Activated CD8-positive, alpha-beta T cell treated with anti-CD3 and anti-CD28 coated beads for 36 hours (primary cell): ENCODE results near the gene EME1. TPM values are rescaled to one million over a fixed set of nuclear protein-coding genes. Genes with fewer than 3 reads are reported as not detected.

Experiments used
- ATAC-seq: fragments of 200-7000 bp; cut with Tn5 transposase; one replicate; pipeline ENCODE4 v1.10.0; 2021; ENCODE audit warnings: mild to moderate bottlenecking, moderate library complexity
- CTCF ChIA-PET: fragments of 350-600 bp; sonication (Branson Sonifier 250); formaldehyde crosslinking; loops from one replicate; lab custom pipeline; 2021; ENCODE audit warnings: antibody characterized with exemption; lab: Charles Lee
- POLR2A ChIA-PET: fragments of 350-600 bp; sonication (Branson Sonifier 250); formaldehyde crosslinking; loops from one replicate; lab custom pipeline; 2021; ENCODE audit warnings: antibody characterized with exemption; lab: Charles Lee
- DNase-seq: peaks from one replicate; pipeline ENCODE4 v3.0.0-alpha.2; 2020
- H3K27ac Mint-ChIP-seq: one replicate; pipeline ENCODE4 v1.8.0; 2021; ENCODE audit warnings: mild to moderate bottlenecking, mixed read lengths
- H3K27me3 Mint-ChIP-seq: one replicate; pipeline ENCODE4 v1.8.0; 2021; ENCODE audit warnings: mixed read lengths
- H3K36me3 Mint-ChIP-seq: one replicate; pipeline ENCODE4 v1.8.0; 2021; ENCODE audit warnings: low read depth, mixed read lengths
- H3K4me1 Mint-ChIP-seq: one replicate; pipeline ENCODE4 v1.8.0; 2021; ENCODE audit warnings: low read depth, mixed read lengths
- H3K4me3 Mint-ChIP-seq: one replicate; pipeline ENCODE4 v1.8.0; 2021; ENCODE audit warnings: mild to moderate bottlenecking, moderate library complexity, mixed read lengths
- H3K9me3 Mint-ChIP-seq: one replicate; pipeline ENCODE4 v1.8.0; 2021; ENCODE audit warnings: mixed read lengths
- intact Hi-C: fragments of 100-400 bp; cut with micrococcal nuclease; formaldehyde crosslinking; loops from one replicate; pipeline ENCODE4 v1.10.0; 2022
- total RNA-seq, 2 experiments: library from RNA; stranded (reverse); gene quantifications; one replicate each; pipeline ENCODE4 v1.2.3, GENCODE V29; 2021
- TF ChIP-seq, protein P1 (sequence below): fragments of 200-600 bp; IDR thresholded peaks from one replicate; pipeline ENCODE4 v1.8.0; 2022; ENCODE audit warnings: antibody characterized with exemption, mild to moderate bottlenecking

Gene EME1
- total RNA-seq, 2 experiments from 2014 or later: 48.0 to 48.6 TPM

- DNase-seq: no peak
- Mint-ChIP-seq H3K36me3 (peaks cover 63% of the 10 kb centered on the region), H3K4me1 (peaks cover 28% of the 10 kb centered on the region), H3K9me3 (no peaks in the 10 kb centered on the region), H3K27me3 (no peaks in the 10 kb centered on the region), H3K4me3 (no peak overlapping the region), H3K27ac (no peak overlapping the region)
- TF ChIP-seq, protein P1, sequence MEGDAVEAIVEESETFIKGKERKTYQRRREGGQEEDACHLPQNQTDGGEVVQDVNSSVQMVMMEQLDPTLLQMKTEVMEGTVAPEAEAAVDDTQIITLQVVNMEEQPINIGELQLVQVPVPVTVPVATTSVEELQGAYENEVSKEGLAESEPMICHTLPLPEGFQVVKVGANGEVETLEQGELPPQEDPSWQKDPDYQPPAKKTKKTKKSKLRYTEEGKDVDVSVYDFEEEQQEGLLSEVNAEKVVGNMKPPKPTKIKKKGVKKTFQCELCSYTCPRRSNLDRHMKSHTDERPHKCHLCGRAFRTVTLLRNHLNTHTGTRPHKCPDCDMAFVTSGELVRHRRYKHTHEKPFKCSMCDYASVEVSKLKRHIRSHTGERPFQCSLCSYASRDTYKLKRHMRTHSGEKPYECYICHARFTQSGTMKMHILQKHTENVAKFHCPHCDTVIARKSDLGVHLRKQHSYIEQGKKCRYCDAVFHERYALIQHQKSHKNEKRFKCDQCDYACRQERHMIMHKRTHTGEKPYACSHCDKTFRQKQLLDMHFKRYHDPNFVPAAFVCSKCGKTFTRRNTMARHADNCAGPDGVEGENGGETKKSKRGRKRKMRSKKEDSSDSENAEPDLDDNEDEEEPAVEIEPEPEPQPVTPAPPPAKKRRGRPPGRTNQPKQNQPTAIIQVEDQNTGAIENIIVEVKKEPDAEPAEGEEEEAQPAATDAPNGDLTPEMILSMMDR: no peak
- intact Hi-C loops: no loop called here
- ChIA-PET CTCF (interaction anchor here (5.4 kb wide), 1 partner anchor 31 kb away, joined by 23 read pairs; no protein-coding TSS in a partner anchor), POLR2A (interaction anchor here (0.6 to 1.5 kb wide), 4 partner anchors 11 to 46 kb away, joined by 3 to 5 read pairs (median 3); partner anchors contain the start of genes EME1, MRPL27 and XYLT2)
- no peak for ATAC-seq
Observed at GRCh38 chr17:50392621-50393020, 19.6 kb downstream of the EME1 start.

GRCh38 chr17:50393700-50394099 lies 20.7 kb downstream of the EME1 start:
- intact Hi-C loops: no loop called here
- POLR2A ChIA-PET: interaction anchor here (0.9 to 1.3 kb wide), 2 partner anchors 9 to 32 kb away, joined by 3 to 4 read pairs; no protein-coding TSS in a partner anchor
- H3K27ac Mint-ChIP-seq: no peak overlapping the region

GRCh38 chr17:50394711-50395110 lies 21.7 kb downstream of the EME1 start:
- H3K36me3 Mint-ChIP-seq: peaks cover 51% of the 10 kb centered on the region
- TF ChIP-seq, protein P1: no peak
- intact Hi-C loops: no loop called here

More at GRCh38 chr17:50393700-50394099, 20.7 kb downstream of the EME1 start:
- Mint-ChIP-seq H3K27me3 (no peaks in the 10 kb centered on the region), H3K36me3 (peaks cover 53% of the 10 kb centered on the region), H3K4me1 (peaks cover 30% of the 10 kb centered on the region), H3K4me3 (no peak overlapping the region), H3K9me3 (no peaks in the 10 kb centered on the region)
- DNase-seq: no peak
- no peak for ATAC-seq
- TF ChIP-seq, protein P1: no peak
- CTCF ChIA-PET: interaction anchor here (5.4 kb wide), 1 partner anchor 32 kb away, joined by 23 read pairs; no protein-coding TSS in a partner anchor

DNA sequence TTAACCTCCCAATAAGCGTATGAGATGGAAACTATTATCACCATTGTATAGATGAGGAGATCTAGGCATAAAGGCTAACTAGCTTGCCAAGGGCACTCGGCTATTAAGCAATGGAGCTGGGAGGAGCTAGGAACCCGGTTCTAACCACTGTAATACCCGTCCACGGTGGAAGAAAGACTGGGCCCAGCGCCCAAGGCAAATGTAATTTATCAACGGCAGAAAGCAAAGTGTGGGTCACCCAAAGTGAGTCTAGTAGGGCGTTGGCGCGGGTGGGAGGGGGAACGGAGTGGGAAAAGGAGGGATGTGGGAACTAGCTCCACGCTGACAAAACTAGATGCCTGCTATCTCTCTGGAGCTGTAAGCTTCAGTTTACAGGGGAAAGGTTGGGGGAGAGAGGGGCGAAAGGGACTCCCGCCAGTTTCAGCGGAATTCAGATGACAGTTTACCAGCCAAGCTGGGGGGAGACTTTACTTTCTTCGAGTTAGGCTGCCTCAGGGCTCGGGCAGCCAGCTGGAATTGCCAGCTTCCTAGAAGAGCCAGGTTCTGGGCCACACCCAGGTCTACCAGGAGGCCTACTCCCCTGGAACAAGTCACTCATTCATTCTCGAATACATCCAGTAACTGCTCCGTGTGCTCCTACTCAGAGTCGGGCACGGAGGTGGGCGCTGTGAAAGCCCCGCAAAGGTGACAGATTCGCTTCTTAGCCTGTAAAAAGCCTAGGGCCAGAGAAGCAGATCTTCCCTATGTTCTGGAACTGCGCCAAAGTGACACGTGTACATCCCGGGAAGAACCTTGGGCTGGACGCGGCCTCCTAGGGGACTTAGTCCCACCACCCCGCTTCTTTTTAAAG lies 23.5 kb downstream of the EME1 start:
- DNase-seq (peak; percentile 58), ATAC-seq (peak; percentile 25)
- ChIA-PET POLR2A (interaction anchor here (0.6 to 3.2 kb wide), 20 partner anchors 8 to 82 kb away, joined by 3 to 22 read pairs (median 6); partner anchors contain the start of genes EME1, MRPL27, RSAD1 and XYLT2), CTCF (interaction anchor here (0.6 to 5.2 kb wide), 36 partner anchors 8 to 768 kb away, joined by 3 to 74 read pairs (median 6); partner anchors contain the start of genes ACSF2, COL1A1, EME1 and LUC7L3)
- Mint-ChIP-seq H3K27me3 (no peaks in the 10 kb centered on the region), H3K9me3 (peaks cover 3% of the 10 kb centered on the region), H3K4me3 (peak overlapping the region; percentile 89), H3K4me1 (peaks cover 30% of the 10 kb centered on the region), H3K36me3 (peaks cover 40% of the 10 kb centered on the region), H3K27ac (peak overlapping the region; percentile 90)
- TF ChIP-seq, protein P1: no peak
- intact Hi-C loops: no loop called here

More at GRCh38 chr17:50394711-50395110, 21.7 kb downstream of the EME1 start:
- Mint-ChIP-seq H3K9me3 (peaks cover under 1% of the 10 kb centered on the region), H3K4me1 (peaks cover 30% of the 10 kb centered on the region), H3K27ac (no peak overlapping the region), H3K4me3 (peak overlapping the region; percentile 89), H3K27me3 (no peaks in the 10 kb centered on the region)
- ChIA-PET CTCF (no interaction called here), POLR2A (interaction anchor here (0.7 to 2.8 kb wide), 3 partner anchors 10 to 15 kb away, joined by 3 to 22 read pairs (median 3); no protein-coding TSS in a partner anchor)
- DNase-seq (no peak), ATAC-seq (no peak)
